GM19351 (cell line): ENCODE results near the gene SPACA5.
"Not testable (repeated sequence)": the region's sequence is repeated elsewhere in the genome, so short reads cannot be mapped to it uniquely, and the experiment has no call there.

Experiments
- ATAC-seq: cut with Tn5 transposase; IDR thresholded peaks from one replicate; pipeline ENCODE4 v1.9.1; 2021; ENCODE audit warnings: mild to moderate bottlenecking, moderate library complexity; ENCODE audit not compliant: unreplicated experiment

Gene SPACA5

DNA sequence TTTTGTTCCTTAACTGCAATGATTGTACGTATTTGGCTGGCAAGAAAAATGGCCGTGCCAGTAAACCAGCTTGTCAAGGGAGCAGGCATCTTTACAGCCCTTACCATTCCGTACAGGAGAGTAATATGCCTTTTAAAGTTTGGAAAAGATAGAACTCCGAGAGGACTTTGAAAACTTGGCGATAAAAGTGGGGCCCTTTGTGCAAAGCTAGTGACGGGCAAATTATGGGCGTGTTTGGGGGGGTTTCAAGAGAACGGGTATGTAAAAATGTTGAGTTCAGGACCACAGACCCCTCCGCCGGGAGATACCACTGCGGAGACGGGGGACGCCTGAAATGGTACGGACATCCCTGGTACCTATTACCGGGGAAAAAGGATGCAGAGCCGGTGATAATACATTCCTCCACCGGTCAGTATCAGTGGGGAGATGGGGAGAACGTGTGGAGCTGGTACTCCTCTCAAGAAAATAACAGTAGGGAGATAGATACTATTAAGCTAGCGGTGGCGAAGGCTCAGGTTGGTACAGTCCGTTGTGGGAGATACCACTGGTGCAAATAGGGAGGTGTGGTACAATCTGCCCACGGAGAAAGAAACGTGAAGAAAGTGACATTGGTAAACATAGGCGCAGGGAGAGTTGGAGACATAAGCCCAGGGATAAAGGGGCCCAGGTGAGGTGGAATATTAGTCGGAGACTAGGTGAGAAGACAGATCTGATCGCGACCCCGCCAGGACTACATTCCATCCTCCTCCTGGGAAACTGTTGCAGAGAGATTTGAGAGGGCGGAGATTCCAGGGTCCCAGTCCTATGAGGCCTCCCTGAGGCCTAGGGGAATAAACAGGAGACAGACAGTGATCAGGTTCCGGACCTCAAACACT lies 14.5 kb downstream of the SPACA5 start:
- peak; percentile 56 for ATAC-seq

DNA sequence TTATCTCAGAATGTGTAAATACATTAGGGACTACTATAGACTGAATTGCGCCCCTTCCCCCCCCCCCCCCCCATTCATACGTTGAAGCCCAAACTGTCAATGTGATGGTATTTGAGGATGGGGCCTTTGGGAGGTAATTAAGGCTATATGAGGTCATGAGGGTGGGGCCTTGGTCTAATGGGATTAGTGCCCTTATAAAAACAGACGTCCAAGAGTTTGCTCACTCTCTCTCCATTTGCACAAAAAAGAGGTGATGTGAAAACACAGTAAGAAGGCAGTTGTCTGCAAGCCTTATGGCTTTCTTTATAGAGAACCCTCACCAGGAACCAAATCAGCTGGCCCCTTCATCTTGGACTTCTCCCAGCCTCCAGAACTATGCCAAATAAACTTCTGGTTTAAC lies 15.3 kb downstream of the SPACA5 start:
- ATAC-seq, result no peak

- ATAC-seq, result no peak
Observed at GRCh38 chrX:48022738-48023137, 15.9 kb downstream of the SPACA5 start.

DNA sequence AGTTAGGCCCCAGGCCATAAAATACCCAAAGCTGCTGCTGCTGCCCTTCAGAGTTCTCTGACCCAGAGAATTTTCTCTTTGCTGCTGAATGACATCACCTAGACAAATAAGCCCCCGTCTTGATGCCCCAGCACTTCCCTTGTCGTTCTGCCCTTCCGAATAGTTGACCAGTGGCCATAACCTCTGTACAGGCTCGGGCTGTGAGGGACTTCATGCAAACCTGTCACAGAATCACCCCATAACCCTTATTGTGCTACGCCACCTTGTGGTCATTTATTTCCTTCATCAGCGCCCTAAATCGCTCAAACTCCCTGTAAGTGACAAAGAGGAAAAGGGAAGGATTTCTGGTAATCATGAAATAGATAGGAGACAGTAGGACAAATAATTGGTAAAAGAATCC lies 18.8 kb downstream of the SPACA5 start:
- ATAC-seq, result peak; percentile 50

GRCh38 chrX:48027545-48027944 lies 20.8 kb downstream of the SPACA5 start:
- not testable (repeated sequence) for ATAC-seq

GRCh38 chrX:48028091-48028490 lies 21.3 kb downstream of the SPACA5 start:
- no peak for ATAC-seq

- ATAC-seq, result no peak
Observed at GRCh38 chrX:48030237-48030636, 23.4 kb downstream of the SPACA5 start.

DNA sequence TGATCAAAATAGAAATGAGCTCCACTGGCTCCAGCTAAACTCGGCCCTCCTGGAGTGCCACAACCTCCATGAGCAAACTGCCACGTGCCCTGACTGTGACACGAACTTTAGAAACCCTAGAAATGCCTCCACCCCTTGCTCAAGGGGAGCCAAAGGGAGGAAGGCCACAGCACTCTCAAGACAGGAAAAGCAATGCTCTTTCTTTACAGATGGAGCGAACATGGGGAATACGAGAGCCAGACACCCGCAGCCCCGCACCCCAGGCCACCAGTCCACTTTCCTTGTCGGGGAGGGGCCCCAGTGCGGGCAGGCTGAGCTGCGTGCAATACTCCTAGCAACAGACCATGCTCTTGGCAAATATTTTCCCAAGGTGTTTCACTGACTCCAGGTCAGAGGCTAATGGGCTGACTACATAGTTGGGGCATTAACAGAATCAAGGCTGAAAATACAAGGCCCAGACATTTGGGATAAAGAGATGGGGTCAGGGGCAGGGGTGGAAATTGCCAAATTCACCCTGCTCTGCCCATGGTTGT lies 23.9 kb downstream of the SPACA5 start:
- ATAC-seq, result not testable (repeated sequence)

DNA sequence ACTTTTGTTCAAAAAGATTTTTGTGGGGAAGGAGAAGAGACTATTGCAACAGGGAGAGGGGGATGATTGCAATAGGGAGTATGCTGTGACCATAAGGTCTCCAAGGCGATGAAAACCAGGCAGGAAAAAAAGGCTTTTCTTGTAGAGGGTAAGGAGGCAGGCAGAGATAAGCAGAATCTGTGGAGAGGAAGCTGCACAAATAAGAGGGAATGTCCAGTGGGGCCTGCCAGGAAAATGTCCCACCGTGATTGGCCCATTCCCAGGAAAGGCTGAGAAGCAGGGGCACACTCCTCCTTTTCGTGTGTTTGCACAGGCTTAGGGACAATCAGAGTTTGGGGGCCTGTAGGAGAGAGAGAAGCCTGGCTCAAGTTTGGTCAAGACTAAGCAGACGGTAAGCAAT lies 29.1 kb downstream of the SPACA5 start:
- ATAC-seq, result no peak

GRCh38 chrX:48043056-48043455 lies 36.3 kb downstream of the SPACA5 start:
- no peak for ATAC-seq

DNA sequence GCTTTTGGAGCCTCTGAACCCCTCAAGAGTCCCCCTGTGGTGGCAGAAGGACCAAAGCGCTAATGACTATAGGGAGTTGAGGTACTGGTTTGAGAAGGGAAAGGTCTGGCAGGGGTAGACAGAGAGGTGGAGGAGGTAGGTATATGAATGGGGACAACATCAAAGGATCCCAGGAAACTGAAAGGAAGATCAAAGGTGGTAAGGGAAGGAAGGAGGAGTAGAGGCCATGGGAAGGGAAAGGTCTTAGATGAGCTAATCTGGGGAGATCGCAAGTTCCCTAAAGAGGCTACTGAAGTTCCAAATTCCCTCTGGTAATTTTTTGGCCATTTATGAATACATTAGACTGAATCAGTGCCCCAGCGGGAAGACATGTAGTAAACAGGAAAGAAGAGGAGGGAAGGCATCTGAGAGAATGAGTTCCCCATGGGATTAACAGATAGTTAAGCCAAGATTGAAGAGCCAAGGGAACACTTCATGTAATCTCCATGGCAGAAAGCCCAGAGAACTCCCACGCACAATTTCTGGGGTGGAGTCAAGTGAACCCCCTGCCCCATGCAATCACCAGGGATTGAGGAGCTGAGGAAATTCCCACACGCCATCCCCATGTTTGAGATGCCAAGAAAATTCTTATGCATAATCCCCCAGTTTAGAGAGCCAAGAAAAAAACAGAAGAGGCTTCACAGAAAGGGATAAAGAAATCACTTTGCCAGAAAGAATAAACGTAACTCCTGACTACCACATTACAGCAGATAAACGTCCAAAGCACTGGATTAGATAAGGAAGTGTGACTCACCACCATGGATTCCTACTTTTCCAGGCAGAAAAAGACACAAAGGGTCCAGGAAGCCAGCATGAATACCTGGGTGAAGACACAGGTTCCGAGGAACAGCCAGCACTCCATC lies 38.9 kb downstream of the SPACA5 start:
- no peak for ATAC-seq

GRCh38 chrX:48046846-48047245 lies 40.1 kb downstream of the SPACA5 start:
- no peak for ATAC-seq

DNA sequence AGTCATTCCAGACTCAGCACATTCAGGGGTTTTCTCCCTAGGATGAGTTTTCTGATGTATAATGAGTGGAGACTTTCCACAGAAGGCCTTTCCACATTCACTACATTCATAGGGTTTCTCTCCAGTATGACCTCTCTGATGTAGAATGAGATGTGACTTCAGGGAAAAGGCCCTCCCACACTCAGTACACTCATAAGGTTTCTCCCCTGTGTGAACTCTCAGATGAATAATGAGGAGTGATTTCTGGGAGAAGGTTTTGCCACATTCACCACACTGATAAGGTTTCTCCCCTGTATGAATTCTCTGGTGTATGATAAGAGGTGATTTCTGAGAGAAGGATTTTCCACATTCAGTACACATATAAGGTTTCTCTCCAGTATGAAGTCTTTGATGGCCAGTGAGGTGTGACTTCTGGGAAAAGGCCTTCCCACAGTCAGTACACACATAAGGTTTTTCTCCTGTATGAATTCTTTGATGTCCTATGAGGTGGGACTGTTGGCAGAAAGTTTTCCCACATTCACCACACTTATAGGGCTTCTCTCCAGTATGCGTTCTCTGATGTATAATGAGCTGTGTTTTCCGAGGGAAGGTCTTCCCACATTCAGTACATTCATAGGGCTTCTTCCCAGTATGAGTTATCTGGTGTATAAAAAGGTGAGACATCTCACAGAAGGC lies 52.0 kb downstream of the SPACA5 start:
- no peak for ATAC-seq

DNA sequence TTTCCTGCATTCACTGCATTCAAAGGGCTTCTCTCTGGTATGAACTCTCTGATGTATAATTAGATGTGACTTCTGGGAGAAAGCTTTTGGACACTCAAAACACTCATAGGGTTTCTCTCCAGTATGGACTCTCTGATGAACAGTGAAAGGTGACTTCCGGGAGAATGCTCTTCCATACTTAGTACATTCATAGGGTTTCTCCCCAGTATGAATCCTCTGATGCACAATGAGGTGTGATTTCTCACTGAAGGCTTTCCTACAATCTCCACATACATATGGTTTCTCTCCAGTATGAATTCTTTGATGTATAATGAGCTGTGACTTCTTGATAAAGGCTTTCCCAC lies 52.5 kb downstream of the SPACA5 start:
- no peak for ATAC-seq
